ENCODE data around the gene LRRC3B.

Gene LRRC3B

GRCh38 chr3:26631390-26631738, 8.8 kb downstream of the LRRC3B start:
- no peak for ATAC-seq

GRCh38 chr3:26634601-26635000, 12.0 kb downstream of the LRRC3B start:
- ATAC-seq: no peak

- ATAC-seq: no peak
Measured at GRCh38 chr3:26636096-26636727, 13.6 kb downstream of the LRRC3B start.

DNA sequence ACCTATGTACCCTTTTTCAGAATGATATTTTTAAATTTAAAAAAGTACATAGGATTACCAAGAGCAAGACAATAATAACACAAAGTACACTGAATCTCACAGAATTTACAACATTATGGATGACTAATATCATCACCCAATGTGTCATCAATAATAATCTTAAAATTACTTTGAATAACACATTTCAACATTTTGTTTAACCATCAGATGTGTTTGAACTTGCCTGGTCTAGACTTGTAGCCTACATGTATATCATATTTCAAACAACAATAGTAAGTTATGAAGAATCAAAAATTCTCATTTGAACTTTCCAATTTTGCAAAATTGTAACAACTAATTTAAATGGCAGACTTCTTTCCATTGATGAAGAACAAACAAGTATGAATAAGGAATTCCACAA, 15.1 kb downstream of the LRRC3B start:
- no peak for ATAC-seq

- no peak for ATAC-seq
Measured at GRCh38 chr3:26638113-26638512, 15.5 kb downstream of the LRRC3B start.

- ATAC-seq: no peak
Measured at GRCh38 chr3:26639339-26639738, 16.8 kb downstream of the LRRC3B start.

DNA sequence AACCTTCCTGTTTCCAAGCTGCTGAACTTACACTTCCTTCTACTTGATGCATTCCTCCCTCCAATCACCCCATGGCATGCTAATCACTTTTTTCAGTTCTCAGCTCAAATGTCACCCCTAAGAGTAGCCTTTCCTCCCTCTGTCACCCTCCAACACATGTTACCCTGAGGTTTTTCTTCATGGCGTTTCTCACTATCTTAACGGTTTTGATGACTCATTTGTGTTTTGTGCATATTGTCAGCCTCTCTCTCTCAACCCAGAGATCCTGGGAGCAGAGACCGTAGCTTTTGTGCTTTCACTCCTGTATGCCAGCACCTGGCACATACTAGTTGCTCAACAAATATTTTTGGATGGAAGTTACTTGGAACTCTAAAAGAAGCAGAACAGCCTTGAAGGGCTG, 24.5 kb downstream of the LRRC3B start:
- no peak for ATAC-seq

DNA sequence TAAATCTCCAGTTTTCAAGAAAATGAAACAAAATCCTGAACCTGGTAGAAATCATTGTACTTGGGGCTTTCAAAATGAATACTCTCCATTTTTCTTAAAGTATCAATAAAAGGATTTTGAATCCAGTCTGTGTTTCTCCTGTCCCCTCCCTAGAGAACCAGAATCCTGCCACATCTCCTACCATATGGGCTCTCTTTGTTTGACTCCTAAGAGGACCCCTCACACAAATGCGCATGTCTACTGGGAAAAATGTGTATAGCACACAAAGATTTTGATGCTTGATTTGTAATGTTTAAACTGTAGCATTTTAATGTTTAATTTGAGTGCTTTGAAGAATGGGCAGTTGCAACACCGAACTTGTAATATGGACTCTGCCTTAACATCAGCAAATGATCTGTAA, 25.9 kb downstream of the LRRC3B start:
- no peak for ATAC-seq

- ATAC-seq: no peak
Measured at GRCh38 chr3:26652164-26652563, 29.6 kb downstream of the LRRC3B start.

- ATAC-seq: no peak
Measured at GRCh38 chr3:26653811-26654425, 31.3 kb downstream of the LRRC3B start.

DNA sequence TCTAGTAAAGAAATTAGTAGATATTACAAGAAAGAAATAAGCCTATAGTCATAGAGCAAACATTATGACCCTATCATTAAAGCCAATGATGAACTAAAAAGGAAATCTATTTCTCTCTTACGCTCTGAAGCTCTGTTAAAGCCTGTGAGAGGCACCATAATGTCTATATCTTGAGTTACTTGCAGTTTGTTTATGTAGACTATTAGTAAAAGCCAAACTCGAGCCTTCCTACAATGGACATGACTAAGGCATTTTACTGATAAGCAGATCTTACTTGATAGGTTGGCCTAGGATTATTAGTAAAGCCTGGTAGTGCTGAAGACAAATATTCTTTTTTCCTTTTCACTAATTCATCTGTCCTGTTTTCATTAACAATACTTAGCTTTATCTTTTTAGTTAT, 32.7 kb downstream of the LRRC3B start:
- ATAC-seq: no peak

- no peak for ATAC-seq
Measured at GRCh38 chr3:26657348-26657976, 34.9 kb downstream of the LRRC3B start.

DNA sequence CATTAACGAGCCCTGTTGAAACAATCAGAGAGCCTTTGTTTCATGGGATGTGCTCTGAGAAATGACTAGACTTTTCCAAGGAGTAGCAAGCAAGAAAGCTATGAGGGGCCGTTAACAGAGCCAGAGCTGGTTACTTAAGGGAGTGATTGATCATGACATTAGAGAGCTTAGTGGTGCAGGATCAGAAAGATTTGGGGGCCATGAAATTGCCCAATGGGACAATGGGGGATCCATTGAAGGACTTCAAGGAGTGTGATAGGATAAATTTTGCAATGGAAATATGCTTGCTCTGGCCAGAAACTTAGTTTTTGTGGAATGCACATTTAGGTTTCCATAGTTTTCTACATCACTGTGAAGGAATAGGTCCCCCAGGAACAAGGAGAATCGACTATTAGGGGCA, 45.6 kb downstream of the LRRC3B start:
- no peak for ATAC-seq

GRCh38 chr3:26668696-26669095, 46.1 kb downstream of the LRRC3B start:
- no peak for ATAC-seq

DNA sequence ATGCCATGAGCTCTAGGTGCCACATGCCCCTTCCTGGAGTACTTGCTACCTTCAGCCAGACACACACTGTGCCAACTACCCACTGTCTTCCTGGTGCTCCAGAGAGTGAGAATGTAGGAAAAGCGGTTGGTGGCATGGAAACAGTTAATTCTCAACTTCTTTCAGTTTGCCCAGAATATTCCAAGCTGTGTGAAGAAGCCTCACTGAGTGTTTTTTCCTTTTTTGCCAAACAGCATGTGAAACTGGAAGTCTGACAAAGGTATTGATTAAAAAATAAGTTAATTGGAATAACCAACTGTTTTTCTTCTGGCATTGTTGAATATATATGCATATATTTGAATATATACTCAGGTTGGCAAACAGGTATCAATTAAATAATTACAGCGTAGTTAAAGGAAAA, 52.8 kb downstream of the LRRC3B start:
- no peak for ATAC-seq

- ATAC-seq: no peak
Measured at GRCh38 chr3:26681632-26682031, 59.1 kb downstream of the LRRC3B start.

GRCh38 chr3:26682406-26682805, 59.8 kb downstream of the LRRC3B start:
- no peak for ATAC-seq

GRCh38 chr3:26683902-26684301, 61.3 kb downstream of the LRRC3B start:
- no peak for ATAC-seq

- no peak for ATAC-seq
Measured at GRCh38 chr3:26687466-26687865, 64.9 kb downstream of the LRRC3B start.

GRCh38 chr3:26699553-26699952, 77.0 kb downstream of the LRRC3B start:
- no peak for ATAC-seq

GRCh38 chr3:26703519-26703918, 80.9 kb downstream of the LRRC3B start:
- no peak for ATAC-seq

- ATAC-seq: no peak
Measured at GRCh38 chr3:26704736-26705135, 82.2 kb downstream of the LRRC3B start.

GRCh38 chr3:26708501-26708900, 85.9 kb downstream of the LRRC3B start:
- no peak for ATAC-seq

GRCh38 chr3:26712211-26713026, 89.8 kb downstream of the LRRC3B start:
- no peak for ATAC-seq
